Measurements from ENCODE around the gene ERMP1.
"Not testable (repeated sequence)": the region's sequence is repeated elsewhere in the genome, so short reads cannot be mapped to it uniquely, and the experiment has no call there.

The ERMP1 gene

GRCh38 chr9:5818424-5819142 lies 14.3 kb downstream of the ERMP1 start:
- DNase-seq (ENCODE audit: insufficient read length, low spot score) (no peak), FAIRE-seq (no peak)
- TF ChIP-seq POLR2A (IDR thresholded peaks at IDR 0.05; ENCODE audit: low read depth, low read length) = no peak

GRCh38 chr9:5817862-5818261 lies 15.1 kb downstream of the ERMP1 start:
- DNase-seq (ENCODE audit: insufficient read length, low spot score) (no peak), FAIRE-seq (peak; percentile 89)
- TF ChIP-seq POLR2A (IDR thresholded peaks at IDR 0.05; ENCODE audit: low read depth, low read length) = no peak

- FAIRE-seq (no peak), DNase-seq (ENCODE audit: insufficient read length, low spot score) (no peak)
- TF ChIP-seq POLR2A (IDR thresholded peaks at IDR 0.05; ENCODE audit: low read depth, low read length) = no peak
These were observed 17.5 kb downstream of the ERMP1 start for GRCh38 chr9:5815461-5815860.

- DNase-seq (ENCODE audit: insufficient read length, low spot score) (no peak), FAIRE-seq (peak; percentile 20)
- no peak for TF ChIP-seq POLR2A (IDR thresholded peaks at IDR 0.05; ENCODE audit: low read depth, low read length)
These were observed 19.1 kb downstream of the ERMP1 start for GRCh38 chr9:5813824-5814223.

- FAIRE-seq = no peak
- TF ChIP-seq POLR2A (IDR thresholded peaks at IDR 0.05; ENCODE audit: low read depth, low read length) = no peak
These were observed 21.2 kb downstream of the ERMP1 start for GRCh38 chr9:5811751-5812150.

GRCh38 chr9:5805478-5805877 lies 27.4 kb downstream of the ERMP1 start:
- FAIRE-seq (no peak), DNase-seq (ENCODE audit: insufficient read length, low spot score) (no peak)
- TF ChIP-seq POLR2A (IDR thresholded peaks at IDR 0.05; ENCODE audit: low read depth, low read length) = no peak

More at GRCh38 chr9:5811751-5812150, 21.2 kb downstream of the ERMP1 start:
- DNase-seq (ENCODE audit: insufficient read length, low spot score) = no peak

- DNase-seq (ENCODE audit: insufficient read length, low spot score) (no peak), FAIRE-seq (no peak)
- TF ChIP-seq POLR2A (IDR thresholded peaks at IDR 0.05; ENCODE audit: low read depth, low read length) = no peak
These were observed 31.2 kb downstream of the ERMP1 start for GRCh38 chr9:5801739-5802113.

- no peak for TF ChIP-seq POLR2A (IDR thresholded peaks at IDR 0.05; ENCODE audit: low read depth, low read length)
- FAIRE-seq (peak; percentile 65), DNase-seq (ENCODE audit: insufficient read length, low spot score) (no peak)
These were observed 31.8 kb downstream of the ERMP1 start for GRCh38 chr9:5800969-5801738.

GRCh38 chr9:5800378-5800777 lies 32.5 kb downstream of the ERMP1 start:
- not testable (repeated sequence) for DNase-seq (ENCODE audit: insufficient read length, low spot score); FAIRE-seq

- FAIRE-seq (peak; percentile 91), DNase-seq (ENCODE audit: insufficient read length, low spot score) (no peak)
- TF ChIP-seq POLR2A (IDR thresholded peaks at IDR 0.05; ENCODE audit: low read depth, low read length) = no peak
These were observed 33.6 kb downstream of the ERMP1 start for GRCh38 chr9:5799314-5799713.

GRCh38 chr9:5798581-5798980 lies 34.3 kb downstream of the ERMP1 start:
- FAIRE-seq (no peak), DNase-seq (ENCODE audit: insufficient read length, low spot score) (no peak)
- no peak for TF ChIP-seq POLR2A (IDR thresholded peaks at IDR 0.05; ENCODE audit: low read depth, low read length)

GRCh38 chr9:5796298-5796697 lies 36.6 kb downstream of the ERMP1 start:
- DNase-seq (ENCODE audit: insufficient read length, low spot score) (no peak), FAIRE-seq (no peak)
- no peak for TF ChIP-seq POLR2A (IDR thresholded peaks at IDR 0.05; ENCODE audit: low read depth, low read length)

- no peak for TF ChIP-seq POLR2A (IDR thresholded peaks at IDR 0.05; ENCODE audit: low read depth, low read length)
- DNase-seq (ENCODE audit: insufficient read length, low spot score) (no peak), FAIRE-seq (no peak)
These were observed 39.1 kb downstream of the ERMP1 start for GRCh38 chr9:5793812-5794211.

GRCh38 chr9:5791870-5792269 lies 41.0 kb downstream of the ERMP1 start:
- no peak for TF ChIP-seq POLR2A (IDR thresholded peaks at IDR 0.05; ENCODE audit: low read depth, low read length)
- FAIRE-seq = no peak

GRCh38 chr9:5790923-5791322 lies 42.0 kb downstream of the ERMP1 start:
- no peak for DNase-seq (ENCODE audit: insufficient read length, low spot score)
- TF ChIP-seq POLR2A (IDR thresholded peaks at IDR 0.05; ENCODE audit: low read depth, low read length) = no peak
- no peak for FAIRE-seq

More at GRCh38 chr9:5791870-5792269, 41.0 kb downstream of the ERMP1 start:
- DNase-seq (ENCODE audit: insufficient read length, low spot score) = no peak
